HG03457 (cell line): ENCODE results near the gene ELK3.

Source experiments
- ATAC-seq: cut with Tn5 transposase; IDR thresholded peaks from one replicate; pipeline ENCODE4 v1.9.1; 2021; ENCODE audit warnings: moderate number of reproducible peaks; ENCODE audit not compliant: unreplicated experiment

Gene ELK3

GRCh38 chr12:96233168-96233567 lies 39.0 kb downstream of the ELK3 start:
- ATAC-seq = no peak

GRCh38 chr12:96233939-96234461 lies 39.8 kb downstream of the ELK3 start:
- no peak for ATAC-seq

GRCh38 chr12:96234591-96235483 lies 40.7 kb downstream of the ELK3 start:
- no peak for ATAC-seq

GRCh38 chr12:96235484-96235826 lies 41.3 kb downstream of the ELK3 start:
- ATAC-seq = no peak

GRCh38 chr12:96236221-96236822 lies 42.1 kb downstream of the ELK3 start:
- ATAC-seq = no peak

GRCh38 chr12:96237035-96237434 lies 42.9 kb downstream of the ELK3 start:
- ATAC-seq = no peak

GRCh38 chr12:96237465-96238077 lies 43.4 kb downstream of the ELK3 start:
- ATAC-seq = no peak

- no peak for ATAC-seq
These were observed 44.3 kb downstream of the ELK3 start for GRCh38 chr12:96238336-96239047.

- ATAC-seq = no peak
These were observed 45.8 kb downstream of the ELK3 start for GRCh38 chr12:96239711-96240635.

- no peak for ATAC-seq
These were observed 46.5 kb downstream of the ELK3 start for GRCh38 chr12:96240656-96241055.

- ATAC-seq = no peak
These were observed 47.3 kb downstream of the ELK3 start for GRCh38 chr12:96241431-96241830.

- ATAC-seq = no peak
These were observed 47.7 kb downstream of the ELK3 start for GRCh38 chr12:96241846-96242256.

GRCh38 chr12:96242597-96242996 lies 48.4 kb downstream of the ELK3 start:
- no peak for ATAC-seq

GRCh38 chr12:96244826-96245225 lies 50.7 kb downstream of the ELK3 start:
- ATAC-seq = no peak

- no peak for ATAC-seq
These were observed 52.8 kb downstream of the ELK3 start for GRCh38 chr12:96246926-96247505.

GRCh38 chr12:96247563-96247962 lies 53.4 kb downstream of the ELK3 start:
- no peak for ATAC-seq

GRCh38 chr12:96248136-96248931 lies 54.2 kb downstream of the ELK3 start:
- no peak for ATAC-seq

- ATAC-seq = no peak
These were observed 55.3 kb downstream of the ELK3 start for GRCh38 chr12:96249196-96250118.
